ENCODE data around the gene CSNK1G1. TPM values are rescaled to one million over a fixed set of nuclear protein-coding genes. Genes with fewer than 3 reads are reported as not detected.
A peak's percentile ranks its signal among the peaks of the same experiment; 100 is the strongest.

Gene CSNK1G1
- total RNA-seq, 1 donor from 2014 or later = 23.5 TPM

GRCh38 chr15:64164436-64164835 is 191.5 kb downstream of the CSNK1G1 start:
- no peaks in the 10 kb centered on the region for H3K27me3 ChIP-seq (ENCODE audit: control insufficient read depth, insufficient read depth, low read length)
- no peak overlapping the region for H3K4me3 ChIP-seq (ENCODE audit: low read depth, low read length)
- TF ChIP-seq CTCF (IDR thresholded peaks at IDR 0.05; ENCODE audit: insufficient read depth, low read length, poor library complexity, severe bottlenecking) = no peak
- peaks cover 1% of the 10 kb centered on the region for H3K36me3 ChIP-seq (ENCODE audit: control insufficient read depth, insufficient read depth, low read length)
- no peak for DNase-seq (ENCODE audit: low read depth)

GRCh38 chr15:64163659-64164362 is 192.2 kb downstream of the CSNK1G1 start:
- Histone ChIP-seq H3K36me3 (ENCODE audit: control insufficient read depth, insufficient read depth, low read length) (peaks cover 1% of the 10 kb centered on the region), H3K4me3 (ENCODE audit: low read depth, low read length) (peak overlapping the region; percentile 21), H3K27me3 (ENCODE audit: control insufficient read depth, insufficient read depth, low read length) (no peaks in the 10 kb centered on the region)
- no peak for TF ChIP-seq CTCF (IDR thresholded peaks at IDR 0.05; ENCODE audit: insufficient read depth, low read length, poor library complexity, severe bottlenecking)
- no peak for DNase-seq (ENCODE audit: low read depth)

GRCh38 chr15:64162869-64163658 is 192.9 kb downstream of the CSNK1G1 start, which contains the start of gene PPIB:
Gene PPIB (minus strand): TSS chr15:64163022. CDS start chr15:64162986, 36 bp downstream.
- H3K36me3 ChIP-seq (ENCODE audit: control insufficient read depth, insufficient read depth, low read length) = peaks cover 4% of the 10 kb centered on the region
- H3K27me3 ChIP-seq (ENCODE audit: control insufficient read depth, insufficient read depth, low read length) = no peaks in the 10 kb centered on the region
- peak within 1 kb of the TSS; percentile 95 for H3K4me3 ChIP-seq (ENCODE audit: low read depth, low read length)
- DNase-seq (ENCODE audit: low read depth) = peak; percentile 84
- peak; percentile 45 for TF ChIP-seq CTCF (IDR thresholded peaks at IDR 0.05; ENCODE audit: insufficient read depth, low read length, poor library complexity, severe bottlenecking)

GRCh38 chr15:64162478-64162868 is 193.5 kb downstream of the CSNK1G1 start:
- TF ChIP-seq CTCF (IDR thresholded peaks at IDR 0.05; ENCODE audit: insufficient read depth, low read length, poor library complexity, severe bottlenecking) = no peak
- Histone ChIP-seq H3K27me3 (ENCODE audit: control insufficient read depth, insufficient read depth, low read length) (no peaks in the 10 kb centered on the region), H3K4me3 (ENCODE audit: low read depth, low read length) (peak overlapping the region; percentile 95), H3K36me3 (ENCODE audit: control insufficient read depth, insufficient read depth, low read length) (peaks cover 4% of the 10 kb centered on the region)
- DNase-seq (ENCODE audit: low read depth) = no peak

GRCh38 chr15:64161688-64162477 is 194.1 kb downstream of the CSNK1G1 start:
- H3K4me3 ChIP-seq (ENCODE audit: low read depth, low read length) = peak overlapping the region; percentile 95
- DNase-seq (ENCODE audit: low read depth) = no peak
- TF ChIP-seq CTCF (IDR thresholded peaks at IDR 0.05; ENCODE audit: insufficient read depth, low read length, poor library complexity, severe bottlenecking) = no peak

More at GRCh38 chr15:64161688-64162477, 194.1 kb downstream of the CSNK1G1 start:
- H3K27me3 ChIP-seq (ENCODE audit: control insufficient read depth, insufficient read depth, low read length) = no peaks in the 10 kb centered on the region
- peaks cover 4% of the 10 kb centered on the region for H3K36me3 ChIP-seq (ENCODE audit: control insufficient read depth, insufficient read depth, low read length)
